GM18867 (cell line): ENCODE data around the gene YAF2.
"Not testable (repeated sequence)": the region's sequence is repeated elsewhere in the genome, so short reads cannot be mapped to it uniquely, and the experiment has no call there.

Experiments used
- ATAC-seq: cut with Tn5 transposase; IDR thresholded peaks from one replicate; pipeline ENCODE4 v1.9.1; 2021; ENCODE audit warnings: mild to moderate bottlenecking, moderate library complexity; ENCODE audit not compliant: unreplicated experiment

The YAF2 gene

DNA sequence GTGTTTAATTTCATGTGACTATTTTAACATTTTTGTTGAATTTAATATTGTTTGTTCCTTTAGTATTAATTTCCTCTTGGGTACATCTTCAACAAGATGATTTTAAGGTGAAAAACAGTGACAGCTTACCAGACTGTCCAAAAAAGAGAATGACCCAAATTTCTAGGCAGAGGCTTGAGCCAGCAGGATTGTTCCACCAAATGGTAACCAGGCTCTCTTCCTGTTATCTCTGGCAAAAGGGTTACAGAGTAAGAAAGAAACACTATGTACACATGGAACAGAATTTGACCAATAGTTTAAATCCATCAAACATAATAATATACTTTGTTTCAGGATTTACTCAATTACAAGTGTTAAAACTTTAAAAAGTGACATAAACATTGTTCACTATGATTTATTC is 39.0 kb downstream of the YAF2 start:
- ATAC-seq = no peak

DNA sequence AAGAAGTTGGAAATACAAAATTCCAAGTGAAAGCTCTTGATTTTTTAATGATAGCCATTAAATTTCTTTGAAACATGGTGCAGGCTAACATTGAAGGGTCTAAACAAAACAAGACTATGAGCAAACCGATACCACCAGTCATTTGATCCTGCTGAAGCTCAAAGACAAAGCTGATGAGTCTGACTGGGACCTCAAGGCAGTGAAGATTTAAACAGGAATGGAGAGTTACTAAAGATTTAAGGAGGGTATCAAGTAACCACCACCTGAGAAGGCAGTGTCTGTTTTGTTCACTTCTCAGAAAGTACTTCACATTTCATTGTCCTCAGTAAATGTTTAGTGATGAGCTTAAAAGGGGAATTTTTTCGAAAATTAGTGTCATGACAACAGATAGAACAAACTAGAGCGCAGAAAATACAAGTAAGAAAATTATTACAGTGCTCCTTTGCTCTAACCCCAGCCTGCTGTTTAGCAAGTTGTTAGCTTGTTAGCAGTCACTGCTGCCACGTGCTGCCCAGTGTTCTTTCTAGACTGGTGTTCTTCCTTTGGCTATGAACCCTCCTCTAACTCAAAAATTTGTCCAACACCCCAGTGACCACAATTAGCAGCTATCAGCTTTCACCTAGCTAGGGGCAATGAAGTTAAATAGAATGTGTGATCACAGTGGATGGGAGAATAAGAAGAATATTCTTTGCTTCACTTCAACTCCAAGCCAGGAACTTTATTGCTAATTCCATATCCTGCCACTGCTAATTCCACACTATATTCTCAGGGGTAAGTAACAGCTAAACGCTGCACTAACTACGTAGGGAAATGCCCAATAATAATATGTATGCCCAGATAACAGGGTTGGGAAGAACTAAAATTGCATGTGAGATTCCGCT is 41.1 kb downstream of the YAF2 start:
- no peak for ATAC-seq

DNA sequence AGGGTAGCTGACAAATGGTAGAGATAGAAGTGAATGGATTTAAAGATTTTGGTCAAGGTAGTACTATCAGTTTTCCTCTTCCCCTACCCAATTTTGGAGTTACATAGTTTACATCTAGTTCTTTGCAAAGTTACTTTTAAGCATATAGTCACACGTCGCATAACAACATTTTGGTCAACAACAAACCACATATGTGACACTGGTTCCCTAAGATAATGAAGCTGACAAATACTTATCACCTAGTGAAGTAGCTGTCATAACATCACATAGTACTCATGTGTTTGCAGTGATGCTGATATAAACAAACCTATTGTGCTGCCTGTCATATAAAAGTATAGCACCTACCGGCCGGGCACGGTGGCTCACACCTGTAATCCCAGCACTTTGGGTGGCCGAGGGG is 45.4 kb downstream of the YAF2 start:
- ATAC-seq = no peak

- no peak for ATAC-seq
These were observed 45.8 kb downstream of the YAF2 start for GRCh38 chr12:42192258-42192657.

GRCh38 chr12:42190376-42190775 is 47.7 kb downstream of the YAF2 start:
- ATAC-seq = no peak

GRCh38 chr12:42188275-42188674 is 49.8 kb downstream of the YAF2 start:
- not testable (repeated sequence) for ATAC-seq

- no peak for ATAC-seq
These were observed 50.2 kb downstream of the YAF2 start for GRCh38 chr12:42187799-42188198.

- peak; percentile 72 for ATAC-seq
These were observed 51.3 kb downstream of the YAF2 start for GRCh38 chr12:42186793-42187192.

- ATAC-seq = no peak
These were observed 55.7 kb downstream of the YAF2 start for GRCh38 chr12:42182394-42182793.

GRCh38 chr12:42180990-42181596 is 57.0 kb downstream of the YAF2 start:
- no peak for ATAC-seq

DNA sequence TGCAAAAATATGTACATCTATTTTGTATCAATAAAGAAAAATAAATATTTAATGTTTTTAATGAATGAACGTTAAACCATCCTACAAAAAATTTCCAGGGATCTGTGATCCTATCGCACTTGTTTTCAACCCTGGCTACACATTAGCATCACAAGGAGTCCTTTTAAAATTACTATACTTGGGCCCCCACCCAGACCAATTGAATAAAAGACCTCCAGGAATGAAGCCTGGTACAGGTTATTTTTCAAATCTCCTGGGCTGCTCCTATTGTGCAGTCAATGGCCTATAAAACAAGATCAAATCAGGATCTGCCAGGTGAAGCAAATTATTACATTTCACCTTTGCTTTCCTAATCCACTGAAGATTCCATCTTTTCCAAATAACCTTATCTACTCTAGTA is 59.9 kb downstream of the YAF2 start:
- ATAC-seq = no peak

- no peak for ATAC-seq
These were observed 63.1 kb downstream of the YAF2 start for GRCh38 chr12:42174978-42175377.

GRCh38 chr12:42173961-42174521 is 64.0 kb downstream of the YAF2 start:
- ATAC-seq = no peak

DNA sequence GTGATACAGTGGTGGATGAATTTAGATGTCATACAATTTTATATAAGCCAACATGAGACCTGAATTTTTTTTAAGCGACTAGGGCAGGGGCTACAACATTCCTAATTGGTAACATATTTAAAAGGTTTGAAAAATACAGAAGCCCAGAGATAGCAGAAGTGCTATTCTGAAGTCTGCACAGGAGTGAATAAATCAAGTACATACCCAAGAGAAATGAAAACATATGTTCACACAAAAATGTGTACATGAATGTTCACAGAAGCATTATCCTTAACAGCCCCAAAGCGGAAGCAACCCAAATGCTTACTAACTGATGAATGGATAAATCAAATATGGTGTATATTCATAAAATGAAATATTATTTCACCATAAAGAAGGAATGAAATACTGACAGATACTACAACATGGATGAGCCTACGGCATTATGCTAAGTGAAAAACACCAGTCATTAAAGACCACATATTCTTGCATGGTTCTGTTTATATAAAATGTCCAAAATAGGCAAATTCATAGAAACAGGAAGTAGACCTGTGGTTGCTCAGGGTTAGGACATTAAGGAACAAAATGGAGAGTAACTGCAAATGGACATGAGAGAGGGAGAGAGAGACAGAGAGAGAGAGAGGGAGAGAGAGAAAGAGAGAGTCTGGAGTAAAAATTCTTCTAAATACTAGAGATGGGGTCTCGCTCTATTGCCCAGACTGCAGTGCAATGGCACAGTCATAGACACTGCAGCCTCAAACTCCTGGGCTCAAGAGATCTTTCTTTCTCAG is 65.4 kb downstream of the YAF2 start:
- ATAC-seq = no peak

DNA sequence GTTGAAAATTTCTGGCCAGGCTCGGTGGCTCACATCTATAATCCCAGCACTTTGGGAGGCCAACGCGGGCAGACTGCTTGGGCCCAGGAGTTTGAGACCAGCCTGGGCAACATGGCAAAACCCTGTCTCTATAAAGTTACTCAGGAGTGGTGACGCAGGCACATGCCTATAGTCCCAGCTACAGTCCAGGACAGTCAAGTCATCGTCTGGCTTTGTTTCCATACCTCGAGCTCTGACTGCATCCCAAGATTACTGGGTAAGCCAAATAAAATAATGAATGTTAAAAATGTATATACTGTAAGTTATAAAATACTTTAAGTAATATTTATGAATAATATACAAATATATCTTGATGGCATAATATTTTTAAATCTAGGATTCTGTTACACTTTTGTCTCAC is 70.3 kb downstream of the YAF2 start:
- no peak for ATAC-seq

- ATAC-seq = no peak
These were observed 71.5 kb downstream of the YAF2 start for GRCh38 chr12:42166501-42166900.

GRCh38 chr12:42163913-42164312 is 74.1 kb downstream of the YAF2 start:
- no peak for ATAC-seq

DNA sequence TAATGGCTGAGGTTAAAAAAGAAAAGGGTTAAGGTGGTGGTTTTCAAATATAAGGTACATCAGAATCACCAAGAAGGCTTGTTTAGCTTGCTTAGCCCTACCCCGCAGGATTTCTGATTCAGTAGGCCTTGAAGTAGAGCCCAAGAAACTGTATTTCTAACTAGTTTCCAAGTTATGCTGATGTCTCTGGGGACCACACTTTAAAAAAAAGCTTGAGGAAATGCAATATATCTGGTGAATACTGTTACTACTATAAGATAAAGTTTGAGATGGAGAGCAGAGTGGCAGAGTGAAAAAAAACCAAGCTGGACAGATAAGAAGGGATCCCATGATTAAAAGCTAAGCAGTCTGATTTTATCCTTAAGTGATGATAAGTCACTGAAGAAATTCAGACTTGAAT is 75.1 kb downstream of the YAF2 start:
- ATAC-seq = no peak

DNA sequence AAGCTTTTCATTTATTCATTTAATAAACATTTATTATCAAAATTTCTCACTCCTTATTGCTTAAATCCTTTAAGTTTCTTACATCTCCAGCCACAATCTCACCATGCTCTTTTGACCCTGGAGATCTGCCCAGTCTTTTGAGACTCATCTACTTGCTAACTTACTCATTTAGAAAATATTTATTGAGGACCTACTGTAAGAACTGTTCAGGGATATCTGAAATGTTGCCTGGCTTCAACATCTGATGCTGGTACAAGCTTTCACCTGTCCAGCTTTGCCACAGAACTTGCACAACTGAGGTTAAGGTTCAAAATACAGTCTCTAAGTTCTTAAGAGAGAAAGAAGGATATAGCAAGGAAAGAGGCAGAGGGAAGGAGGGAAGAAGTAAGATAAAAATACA is 75.9 kb downstream of the YAF2 start:
- no peak for ATAC-seq

DNA sequence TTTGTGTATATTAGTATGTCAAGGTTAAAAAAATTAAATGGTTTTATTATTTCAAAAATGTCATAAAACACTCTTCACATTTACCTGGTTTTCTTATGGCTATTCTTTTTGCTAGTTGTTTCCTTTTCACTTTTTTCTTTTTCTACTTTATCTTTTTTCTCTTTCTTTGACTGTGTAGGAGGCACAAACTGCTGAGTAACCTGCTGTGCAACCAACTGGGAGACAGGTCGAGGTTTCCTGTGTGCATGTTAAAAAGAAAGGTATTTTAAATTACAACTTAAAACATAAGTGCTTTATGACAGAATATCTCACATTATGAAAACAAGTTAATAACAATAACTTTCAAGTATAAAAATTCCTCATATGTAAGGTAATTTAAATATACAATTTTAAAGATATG is 76.5 kb downstream of the YAF2 start:
- ATAC-seq = no peak

DNA sequence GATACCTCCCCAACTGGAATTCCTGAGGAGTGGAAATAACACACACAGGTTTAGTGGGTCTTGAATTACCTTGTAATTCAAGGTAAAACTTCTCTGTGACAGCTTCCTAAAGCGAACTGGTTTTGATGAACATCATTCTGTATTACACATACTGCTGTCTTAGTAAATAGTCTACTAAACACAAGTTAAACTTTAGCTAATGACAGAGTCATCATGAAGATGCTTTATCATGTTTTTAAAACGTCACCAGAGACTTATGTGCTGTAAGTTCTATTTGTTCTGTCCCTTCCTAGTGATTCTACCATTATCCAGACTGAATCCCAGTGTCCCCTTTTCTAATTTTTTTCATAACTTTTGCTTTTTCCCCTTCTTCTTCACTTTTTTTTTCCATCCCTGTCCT is 81.8 kb downstream of the YAF2 start:
- ATAC-seq = no peak
